ENCODE data around the gene LRRK1.

The LRRK1 gene

DNA sequence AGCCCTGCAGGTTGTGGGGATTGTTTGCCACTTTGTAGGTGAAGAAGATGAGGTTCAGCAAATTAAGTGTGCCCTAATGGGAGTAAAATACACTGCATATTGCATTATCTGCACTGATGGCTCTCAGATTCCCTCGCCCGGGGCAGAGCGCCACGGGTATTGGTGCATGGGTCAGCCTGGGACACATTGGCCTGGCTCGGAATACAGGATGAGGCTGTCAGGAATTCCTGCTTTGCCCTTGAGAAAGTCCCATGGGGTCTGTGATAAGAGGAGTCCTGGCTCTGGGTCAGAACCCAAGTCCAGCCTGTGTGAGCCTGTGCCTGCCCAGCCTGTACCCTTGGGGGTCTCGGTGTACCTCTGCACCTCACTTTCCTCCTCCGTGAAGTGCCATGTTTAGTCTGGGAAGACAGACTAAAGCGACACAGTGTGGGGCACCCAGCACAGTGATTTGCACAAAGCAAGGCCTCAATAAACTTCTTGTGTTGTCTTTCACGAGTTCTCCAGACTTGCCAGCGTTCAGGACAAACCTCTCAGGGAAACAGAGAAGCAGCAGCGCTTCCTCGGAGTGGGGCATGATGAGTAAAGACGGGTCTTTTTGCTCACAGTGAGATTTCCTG, 107.6 kb downstream of the LRRK1 start:
- Histone ChIP-seq H3K36me3 (peaks cover 0 to 64% (median 23%) of the 10 kb centered on the region in 3 donors), H3K27me3 (no peaks in the 10 kb centered on the region), H3K9me3 (no peaks in the 10 kb centered on the region), H3K4me3 (no peak overlapping the region), H3K4me1 (no peaks in the 10 kb centered on the region), H3K27ac (no peak overlapping the region)
- DNase-seq, result peak in 1 of 2 donors; percentile 42
- intact Hi-C loops (cut with DNase I; ENCODE audit: low total_unique reads), result no loop called here
- TF ChIP-seq, protein P1, sequence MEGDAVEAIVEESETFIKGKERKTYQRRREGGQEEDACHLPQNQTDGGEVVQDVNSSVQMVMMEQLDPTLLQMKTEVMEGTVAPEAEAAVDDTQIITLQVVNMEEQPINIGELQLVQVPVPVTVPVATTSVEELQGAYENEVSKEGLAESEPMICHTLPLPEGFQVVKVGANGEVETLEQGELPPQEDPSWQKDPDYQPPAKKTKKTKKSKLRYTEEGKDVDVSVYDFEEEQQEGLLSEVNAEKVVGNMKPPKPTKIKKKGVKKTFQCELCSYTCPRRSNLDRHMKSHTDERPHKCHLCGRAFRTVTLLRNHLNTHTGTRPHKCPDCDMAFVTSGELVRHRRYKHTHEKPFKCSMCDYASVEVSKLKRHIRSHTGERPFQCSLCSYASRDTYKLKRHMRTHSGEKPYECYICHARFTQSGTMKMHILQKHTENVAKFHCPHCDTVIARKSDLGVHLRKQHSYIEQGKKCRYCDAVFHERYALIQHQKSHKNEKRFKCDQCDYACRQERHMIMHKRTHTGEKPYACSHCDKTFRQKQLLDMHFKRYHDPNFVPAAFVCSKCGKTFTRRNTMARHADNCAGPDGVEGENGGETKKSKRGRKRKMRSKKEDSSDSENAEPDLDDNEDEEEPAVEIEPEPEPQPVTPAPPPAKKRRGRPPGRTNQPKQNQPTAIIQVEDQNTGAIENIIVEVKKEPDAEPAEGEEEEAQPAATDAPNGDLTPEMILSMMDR (IDR thresholded peaks at IDR 0.05), result no peak

- TF ChIP-seq, protein P1 (IDR thresholded peaks at IDR 0.05), result no peak
- no peak overlapping the region for H3K27ac ChIP-seq
- H3K36me3 ChIP-seq, result peaks cover 0 to 58% (median 23%) of the 10 kb centered on the region in 3 donors
- H3K9me3 ChIP-seq, result no peaks in the 10 kb centered on the region
- no peaks in the 10 kb centered on the region for H3K27me3 ChIP-seq
- H3K4me1 ChIP-seq, result no peaks in the 10 kb centered on the region
- H3K4me3 ChIP-seq, result no peak overlapping the region
- intact Hi-C loops (cut with DNase I; ENCODE audit: low total_unique reads), result no loop called here
- DNase-seq, result peak; percentile 3 to 61
These were observed 108.2 kb downstream of the LRRK1 start for GRCh38 chr15:101027273-101027901.

GRCh38 chr15:101027920-101028319, 108.8 kb downstream of the LRRK1 start:
- Histone ChIP-seq H3K27me3 (no peaks in the 10 kb centered on the region), H3K4me3 (no peak overlapping the region), H3K4me1 (no peaks in the 10 kb centered on the region), H3K9me3 (no peaks in the 10 kb centered on the region), H3K36me3 (peaks cover 0 to 57% (median 23%) of the 10 kb centered on the region in 3 donors), H3K27ac (no peak overlapping the region)
- intact Hi-C loops (cut with DNase I; ENCODE audit: low total_unique reads), result no loop called here
- DNase-seq, result peak; percentile 9 to 46
- TF ChIP-seq, protein P1 (IDR thresholded peaks at IDR 0.05), result no peak

DNA sequence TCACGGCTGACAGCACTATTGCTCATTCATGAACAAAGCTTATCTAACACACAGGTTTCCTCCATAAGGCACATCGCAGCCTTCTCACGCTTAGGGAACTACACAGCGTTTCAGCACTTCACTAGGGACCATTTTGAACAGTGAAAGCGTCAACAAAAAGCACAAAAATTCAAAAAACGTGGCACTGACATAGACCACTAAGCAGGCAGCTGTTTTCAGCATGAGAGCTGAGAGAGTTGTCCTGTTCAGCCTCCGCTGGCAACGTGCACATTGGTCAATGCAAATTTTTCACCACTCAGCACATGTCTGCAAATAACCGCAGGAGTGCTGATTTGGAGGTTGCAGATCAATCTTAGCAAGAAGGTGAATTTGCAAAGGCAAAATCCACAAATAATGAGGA, 109.2 kb downstream of the LRRK1 start:
- H3K4me1 ChIP-seq, result no peaks in the 10 kb centered on the region
- intact Hi-C loops (cut with DNase I; ENCODE audit: low total_unique reads), result no loop called here
- H3K36me3 ChIP-seq, result peaks cover 0 to 57% (median 23%) of the 10 kb centered on the region in 3 donors
- peak in 1 of 2 donors; percentile 3 for DNase-seq
- H3K27me3 ChIP-seq, result no peaks in the 10 kb centered on the region
- H3K4me3 ChIP-seq, result no peak overlapping the region
- no peak overlapping the region for H3K27ac ChIP-seq
- no peaks in the 10 kb centered on the region for H3K9me3 ChIP-seq
- TF ChIP-seq, protein P1 (IDR thresholded peaks at IDR 0.05), result no peak

GRCh38 chr15:101028772-101029438, 109.7 kb downstream of the LRRK1 start:
- H3K4me3 ChIP-seq, result no peak overlapping the region
- H3K9me3 ChIP-seq, result no peaks in the 10 kb centered on the region
- intact Hi-C loops (cut with DNase I; ENCODE audit: low total_unique reads), result no loop called here
- H3K27me3 ChIP-seq, result no peaks in the 10 kb centered on the region
- no peaks in the 10 kb centered on the region for H3K4me1 ChIP-seq
- no peak overlapping the region for H3K27ac ChIP-seq
- peaks cover 0 to 57% (median 23%) of the 10 kb centered on the region in 3 donors for H3K36me3 ChIP-seq
- DNase-seq, result peak; percentile 9 to 32
- TF ChIP-seq, protein P1 (IDR thresholded peaks at IDR 0.05), result no peak

All from tibial artery (tissue), 4 donors.